HG03066 (cell line): Measurements from ENCODE around the gene MTMR12.
"Not testable (repeated sequence)": the region's sequence is repeated elsewhere in the genome, so short reads cannot be mapped to it uniquely, and the experiment has no call there.

ENCODE experiments used
- ATAC-seq: cut with Tn5 transposase; IDR thresholded peaks from one replicate; pipeline ENCODE4 v1.9.1; 2021; ENCODE audit warnings: low read depth; ENCODE audit not compliant: unreplicated experiment

MTMR12 gene

GRCh38 chr5:32245742-32246141 lies 67.0 kb downstream of the MTMR12 start:
- ATAC-seq, result no peak

- no peak for ATAC-seq
Measured at GRCh38 chr5:32244017-32244416, 68.7 kb downstream of the MTMR12 start.

GRCh38 chr5:32241034-32241783 lies 71.5 kb downstream of the MTMR12 start:
- peak; percentile 96 for ATAC-seq

GRCh38 chr5:32239385-32239784 lies 73.4 kb downstream of the MTMR12 start:
- no peak for ATAC-seq

GRCh38 chr5:32233696-32234447 lies 78.9 kb downstream of the MTMR12 start:
- ATAC-seq, result no peak

- no peak for ATAC-seq
Measured at GRCh38 chr5:32233220-32233695, 79.5 kb downstream of the MTMR12 start.

GRCh38 chr5:32232441-32233219 lies 80.1 kb downstream of the MTMR12 start:
- ATAC-seq, result peak; percentile 87

GRCh38 chr5:32231929-32232328 lies 80.8 kb downstream of the MTMR12 start:
- no peak for ATAC-seq

GRCh38 chr5:32231241-32231640 lies 81.5 kb downstream of the MTMR12 start:
- no peak for ATAC-seq

- ATAC-seq, result no peak
Measured at GRCh38 chr5:32230356-32231099, 82.2 kb downstream of the MTMR12 start.

GRCh38 chr5:32229586-32229985 lies 83.2 kb downstream of the MTMR12 start:
- ATAC-seq, result no peak

GRCh38 chr5:32228816-32229215 lies 83.9 kb downstream of the MTMR12 start:
- ATAC-seq, result no peak

GRCh38 chr5:32225445-32225844 lies 87.3 kb downstream of the MTMR12 start:
- ATAC-seq, result no peak

GRCh38 chr5:32223972-32224609 lies 88.6 kb downstream of the MTMR12 start:
- no peak for ATAC-seq

- no peak for ATAC-seq
Measured at GRCh38 chr5:32222723-32223470, 89.8 kb downstream of the MTMR12 start.

GRCh38 chr5:32217886-32218396 lies 94.8 kb downstream of the MTMR12 start:
- ATAC-seq, result no peak

- not testable (repeated sequence) for ATAC-seq
Measured at GRCh38 chr5:32214344-32214743, 98.4 kb downstream of the MTMR12 start.

- ATAC-seq, result no peak
Measured at GRCh38 chr5:32210151-32210550, 102.6 kb downstream of the MTMR12 start.

- ATAC-seq, result not testable (repeated sequence)
Measured at GRCh38 chr5:32208837-32209236, 103.9 kb downstream of the MTMR12 start.
